IPS-18a (cell line): ENCODE results near the gene OR3A2.
"Not testable (repeated sequence)": the region's sequence is repeated elsewhere in the genome, so short reads cannot be mapped to it uniquely, and the experiment has no call there.

Experiments used
- H3K27ac ChIP-seq: one replicate; pipeline ENCODE4 v1.5.1; 2013; ENCODE audit warnings: low read length
- H3K27me3 ChIP-seq: one replicate; pipeline ENCODE4 v1.6.1; 2013; ENCODE audit warnings: mild to moderate bottlenecking, low read length; ENCODE audit not compliant: control insufficient read depth, insufficient read depth
- H3K36me3 ChIP-seq: one replicate; pipeline ENCODE4 v1.6.1; 2013; ENCODE audit warnings: low read depth, low read length; ENCODE audit not compliant: control insufficient read depth
- H3K4me1 ChIP-seq: one replicate; pipeline ENCODE4 v1.6.1; 2013; ENCODE audit warnings: low read depth, low read length; ENCODE audit not compliant: control insufficient read depth
- H3K4me3 ChIP-seq: one replicate; pipeline ENCODE4 v1.5.1; 2013; ENCODE audit warnings: low read length
- H3K9ac ChIP-seq: one replicate; pipeline ENCODE4 v1.6.1; 2013; ENCODE audit warnings: mild to moderate bottlenecking, low read length, moderate library complexity
- H3K9me3 ChIP-seq: one replicate; pipeline ENCODE4 v1.6.1; 2013; ENCODE audit warnings: low read depth, low read length; ENCODE audit not compliant: control insufficient read depth

Gene OR3A2

DNA sequence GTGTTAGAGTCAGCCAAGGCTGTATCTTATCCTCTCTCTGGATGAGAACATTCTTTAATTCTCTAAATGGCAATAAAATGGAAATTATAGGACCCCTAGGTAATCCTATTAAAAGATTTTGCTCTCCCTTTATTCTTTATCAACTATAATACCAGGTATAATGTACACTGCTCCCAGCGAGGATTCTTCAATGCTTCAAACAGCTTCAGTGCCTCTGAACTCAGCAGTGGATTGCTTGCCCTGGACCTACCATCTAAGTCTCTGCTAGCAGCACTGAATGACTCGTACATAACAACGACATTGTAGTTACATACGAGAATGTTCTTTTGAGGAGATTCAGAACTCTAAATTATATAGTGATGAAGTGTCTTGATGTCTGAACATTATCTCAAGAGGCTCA, 3.7 kb upstream of the OR3A2 start:
- Histone ChIP-seq H3K9ac (no peak overlapping the region), H3K27ac (no peak overlapping the region), H3K27me3 (peaks cover 6% of the 10 kb centered on the region), H3K9me3 (peaks cover 8% of the 10 kb centered on the region), H3K4me1 (no peaks in the 10 kb centered on the region), H3K36me3 (no peaks in the 10 kb centered on the region), H3K4me3 (no peak overlapping the region)

DNA sequence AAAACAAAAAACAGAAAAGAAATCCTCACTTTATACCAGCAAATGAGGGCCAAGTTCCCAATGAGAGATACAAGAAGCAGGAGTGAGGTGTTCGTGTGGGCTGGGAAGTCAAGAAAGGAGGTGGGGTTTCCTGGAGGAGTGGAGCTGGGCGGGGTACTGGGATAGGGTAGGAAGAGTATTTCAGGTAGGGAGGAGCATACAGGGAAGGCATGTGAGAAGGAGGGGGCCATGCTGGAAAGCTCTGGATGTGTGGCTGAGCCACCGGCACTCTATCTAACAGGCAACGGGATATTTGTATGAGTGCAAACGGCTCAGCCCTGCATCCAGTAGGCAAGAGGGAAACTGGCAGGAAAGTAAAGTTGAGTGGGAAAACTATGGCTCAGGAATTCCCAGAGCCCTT, 4.2 kb downstream of the OR3A2 start:
- Histone ChIP-seq H3K27ac (no peak overlapping the region), H3K4me1 (no peaks in the 10 kb centered on the region), H3K27me3 (peaks cover 5% of the 10 kb centered on the region), H3K4me3 (no peak overlapping the region), H3K9me3 (no peaks in the 10 kb centered on the region), H3K36me3 (no peaks in the 10 kb centered on the region), H3K9ac (no peak overlapping the region)

DNA sequence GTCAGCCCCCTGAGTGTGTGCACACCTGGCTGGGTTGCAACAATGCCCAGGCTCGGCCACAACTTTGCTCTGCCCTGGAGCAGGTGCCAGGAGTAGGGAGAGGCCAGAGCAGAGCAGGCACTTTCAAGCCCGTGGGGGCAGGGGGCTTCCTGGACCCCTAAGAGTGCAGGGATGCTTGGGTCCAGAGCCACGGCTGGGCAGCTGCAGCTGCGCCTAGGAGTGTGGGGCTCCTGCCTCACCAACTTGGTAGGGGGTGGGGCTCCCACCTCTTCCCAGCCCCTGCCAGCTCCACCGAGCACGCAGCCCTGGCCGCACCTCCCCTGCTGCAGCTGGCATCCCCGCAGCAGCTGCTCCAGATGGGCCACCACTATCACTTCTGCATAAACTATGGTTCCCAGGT, 7.8 kb downstream of the OR3A2 start:
- H3K9me3 ChIP-seq, result peaks cover 3% of the 10 kb centered on the region

DNA sequence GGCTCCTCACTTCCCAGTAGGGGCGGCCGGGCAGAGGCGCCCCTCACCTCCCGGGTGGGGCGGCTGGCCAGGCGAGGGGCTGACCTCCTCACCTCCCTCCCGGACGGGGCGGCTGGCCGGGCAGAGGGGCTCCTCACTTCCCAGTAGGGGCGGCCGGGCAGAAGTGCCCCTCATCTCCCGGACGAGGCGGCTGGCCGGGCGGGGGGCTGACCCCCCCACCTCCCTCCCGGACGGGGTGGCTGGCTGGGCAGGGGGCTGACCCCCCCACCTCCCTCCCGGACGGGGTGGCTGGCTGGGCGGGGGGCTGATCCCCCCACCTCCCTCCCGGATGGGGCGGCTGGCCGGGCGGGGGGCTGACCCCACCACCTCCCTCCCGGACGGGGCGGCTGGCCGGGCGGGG, 14.9 kb downstream of the OR3A2 start:
- peaks cover 11% of the 10 kb centered on the region for H3K9me3 ChIP-seq
- H3K27ac ChIP-seq, H3K4me1 ChIP-seq, H3K27me3 ChIP-seq, H3K4me3 ChIP-seq, H3K36me3 ChIP-seq, H3K9ac ChIP-seq: not testable (repeated sequence)

More for the DNA sequence above, 7.8 kb downstream of the OR3A2 start:
- no peak overlapping the region for H3K9ac ChIP-seq
- H3K27me3 ChIP-seq, result no peaks in the 10 kb centered on the region
- H3K36me3 ChIP-seq, result no peaks in the 10 kb centered on the region
- H3K4me1 ChIP-seq, result no peaks in the 10 kb centered on the region
- H3K27ac ChIP-seq, result no peak overlapping the region
- no peak overlapping the region for H3K4me3 ChIP-seq

DNA sequence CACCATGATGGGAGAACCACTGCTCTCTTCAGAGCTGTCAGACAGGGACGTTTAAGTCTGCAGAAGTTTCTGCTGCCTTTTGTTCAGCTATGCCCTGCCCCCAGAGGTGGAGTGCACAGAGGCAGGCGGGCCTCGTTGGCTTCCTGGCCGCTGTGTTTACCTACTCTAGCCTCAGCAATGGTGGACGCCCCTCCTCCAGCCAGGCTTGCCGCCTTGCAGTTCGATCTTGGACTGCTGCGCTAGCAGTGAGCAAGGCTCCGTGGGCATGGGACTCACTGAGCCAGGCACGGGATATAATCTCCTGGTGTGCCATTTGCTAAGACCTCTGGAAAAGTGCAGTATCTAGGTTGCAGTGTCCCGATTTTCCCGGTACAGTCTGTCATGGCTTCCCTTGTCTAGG, 43.3 kb downstream of the OR3A2 start:
- not testable (repeated sequence) for H3K27me3 ChIP-seq, H3K27ac ChIP-seq, H3K9ac ChIP-seq, H3K36me3 ChIP-seq, H3K4me3 ChIP-seq, H3K4me1 ChIP-seq
- peaks cover 17% of the 10 kb centered on the region for H3K9me3 ChIP-seq

DNA sequence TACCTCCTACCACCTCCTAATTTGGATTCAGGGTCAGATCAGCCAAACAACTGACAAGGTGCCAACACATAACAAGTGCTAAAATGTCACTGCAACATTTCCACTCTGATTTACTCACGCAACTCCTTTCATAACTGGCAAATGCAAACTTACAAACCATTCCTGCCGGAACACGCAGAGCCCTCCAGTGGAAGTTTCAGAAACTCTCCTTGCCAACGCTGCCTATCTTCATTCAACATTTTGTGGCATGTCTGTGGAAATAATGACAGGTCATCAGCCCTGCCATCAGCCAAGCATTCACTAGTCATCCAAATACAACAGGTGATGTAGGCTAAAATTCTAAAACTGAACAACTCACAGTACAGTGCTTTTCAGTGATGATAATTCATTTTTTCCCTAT, 50.2 kb downstream of the OR3A2 start:
- H3K4me3 ChIP-seq, result no peak overlapping the region
- no peak overlapping the region for H3K27ac ChIP-seq
- H3K4me1 ChIP-seq, result no peaks in the 10 kb centered on the region
- peaks cover 4% of the 10 kb centered on the region for H3K9me3 ChIP-seq
- H3K9ac ChIP-seq, result no peak overlapping the region
- no peaks in the 10 kb centered on the region for H3K27me3 ChIP-seq
- no peaks in the 10 kb centered on the region for H3K36me3 ChIP-seq

DNA sequence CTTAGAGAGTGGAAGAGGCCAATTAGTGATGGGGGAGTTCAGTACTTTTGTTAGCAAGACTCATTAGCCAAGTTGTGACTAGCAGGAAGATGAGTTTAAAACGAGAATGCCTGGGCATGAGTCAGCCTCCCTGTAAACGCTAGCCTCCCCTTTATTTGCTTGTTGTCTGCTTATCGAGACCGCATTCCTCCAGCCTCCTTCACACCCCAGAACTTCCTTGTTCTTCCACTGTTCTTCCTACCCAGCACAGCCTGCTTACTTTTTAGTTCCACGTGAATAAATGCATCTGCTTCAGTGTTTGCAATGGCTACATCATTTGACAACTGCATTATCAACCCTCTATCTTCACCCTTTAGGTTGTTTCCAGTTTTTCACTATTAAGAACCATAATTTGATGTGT, 67.8 kb downstream of the OR3A2 start:
- no peaks in the 10 kb centered on the region for H3K36me3 ChIP-seq
- no peak overlapping the region for H3K27ac ChIP-seq
- no peaks in the 10 kb centered on the region for H3K27me3 ChIP-seq
- H3K4me3 ChIP-seq, result no peak overlapping the region
- H3K9me3 ChIP-seq, result no peaks in the 10 kb centered on the region
- H3K4me1 ChIP-seq, result no peaks in the 10 kb centered on the region
- no peak overlapping the region for H3K9ac ChIP-seq

DNA sequence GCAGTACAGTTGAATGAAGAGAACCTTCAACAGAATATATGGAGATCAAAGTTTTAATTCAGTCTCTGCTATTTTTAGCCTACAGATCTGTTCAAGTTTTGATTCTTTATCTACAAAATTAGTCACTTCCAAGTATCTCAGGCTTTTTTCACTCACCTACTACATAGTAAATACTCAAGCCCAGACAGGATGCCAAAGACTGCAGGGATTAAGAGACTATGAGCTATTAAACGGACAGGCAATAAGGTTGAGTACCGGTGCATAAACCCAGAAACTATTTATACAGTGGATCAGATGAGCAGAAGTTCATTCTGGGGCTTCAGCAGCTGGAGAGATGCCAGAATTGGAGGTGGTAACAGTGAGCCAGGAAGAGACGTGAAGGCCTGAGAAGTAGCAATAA, 69.3 kb downstream of the OR3A2 start:
- Histone ChIP-seq H3K4me1 (no peaks in the 10 kb centered on the region), H3K27ac (no peak overlapping the region), H3K4me3 (no peak overlapping the region), H3K9me3 (no peaks in the 10 kb centered on the region), H3K9ac (no peak overlapping the region), H3K36me3 (no peaks in the 10 kb centered on the region), H3K27me3 (no peaks in the 10 kb centered on the region)

DNA sequence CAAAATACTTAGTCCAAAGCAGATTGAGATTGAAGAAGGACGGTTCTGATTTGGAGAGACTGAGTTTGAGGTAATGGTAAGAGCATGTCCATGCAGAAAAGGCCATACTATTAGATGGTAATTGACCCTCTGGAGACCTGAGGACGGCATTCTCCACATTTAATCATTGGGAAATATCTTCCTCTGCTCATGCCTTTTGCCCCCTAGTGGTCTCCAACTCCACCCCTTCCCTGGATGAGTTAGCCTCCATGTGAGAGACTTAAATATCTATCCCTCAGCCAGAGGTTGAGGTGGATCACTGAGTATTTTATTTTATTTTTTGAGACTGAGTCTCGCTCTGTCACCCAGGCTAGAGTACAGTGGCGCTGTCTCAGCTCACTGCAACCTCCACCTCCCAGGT, 77.5 kb downstream of the OR3A2 start:
- no peaks in the 10 kb centered on the region for H3K4me1 ChIP-seq
- no peak overlapping the region for H3K27ac ChIP-seq
- no peak overlapping the region for H3K9ac ChIP-seq
- no peaks in the 10 kb centered on the region for H3K9me3 ChIP-seq
- no peaks in the 10 kb centered on the region for H3K27me3 ChIP-seq
- H3K36me3 ChIP-seq, result no peaks in the 10 kb centered on the region
- H3K4me3 ChIP-seq, result no peak overlapping the region

DNA sequence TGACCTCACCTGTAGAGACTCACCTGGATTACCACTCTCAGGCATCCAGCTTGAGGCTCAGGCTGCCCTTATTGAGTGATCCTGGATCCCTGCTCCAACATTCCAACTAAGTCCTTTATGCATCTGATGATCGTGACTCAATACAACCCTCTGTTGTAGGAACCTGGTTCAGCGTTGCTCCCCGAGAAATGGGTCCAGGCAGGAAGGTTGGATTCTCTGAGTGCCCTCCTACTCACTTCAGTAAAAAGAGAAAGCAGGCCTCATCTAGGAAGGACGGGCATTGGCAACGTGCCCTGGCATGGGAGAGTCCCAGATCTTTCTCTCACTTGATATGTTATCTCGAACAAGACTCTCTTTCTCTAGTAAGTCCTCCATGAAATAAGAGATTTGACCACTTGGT, 87.8 kb downstream of the OR3A2 start, which contains the start of gene OR3A1:
OR3A1 (minus strand) TSS at position 101 of the 400 bp plus-strand sequence. CDS start 5,778 bp downstream, outside the sequence.
- no peak within 1 kb of the TSS for H3K27ac ChIP-seq
- H3K9me3 ChIP-seq, result no peaks in the 10 kb centered on the region
- H3K4me1 ChIP-seq, result no peaks in the 10 kb centered on the region
- H3K9ac ChIP-seq, result no peak within 1 kb of the TSS
- no peaks in the 10 kb centered on the region for H3K36me3 ChIP-seq
- H3K4me3 ChIP-seq, result no peak within 1 kb of the TSS
- H3K27me3 ChIP-seq, result no peaks in the 10 kb centered on the region

DNA sequence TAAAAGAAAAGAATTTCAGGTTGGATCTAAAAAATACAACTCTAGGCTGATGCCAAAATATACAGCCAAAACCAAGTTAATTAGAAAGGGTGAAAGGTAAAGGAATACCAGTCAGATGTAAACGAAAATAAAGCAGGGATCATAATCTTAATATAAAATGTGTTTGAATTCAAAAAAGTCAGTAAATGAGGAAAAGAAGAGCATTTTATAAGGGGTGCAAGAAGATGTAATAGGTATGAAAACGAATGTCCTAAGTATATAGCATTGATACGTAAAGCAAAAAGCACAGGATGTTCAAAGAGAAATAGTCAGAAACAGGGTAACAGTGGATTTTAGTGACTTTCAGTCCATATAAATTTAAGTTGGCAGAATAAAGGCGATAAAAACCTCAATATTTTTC, 90.5 kb downstream of the OR3A2 start:
- H3K9me3 ChIP-seq, result no peaks in the 10 kb centered on the region
- H3K9ac ChIP-seq, result no peak overlapping the region
- H3K4me1 ChIP-seq, result no peaks in the 10 kb centered on the region
- no peak overlapping the region for H3K27ac ChIP-seq
- no peaks in the 10 kb centered on the region for H3K27me3 ChIP-seq
- no peaks in the 10 kb centered on the region for H3K36me3 ChIP-seq
- H3K4me3 ChIP-seq, result no peak overlapping the region

DNA sequence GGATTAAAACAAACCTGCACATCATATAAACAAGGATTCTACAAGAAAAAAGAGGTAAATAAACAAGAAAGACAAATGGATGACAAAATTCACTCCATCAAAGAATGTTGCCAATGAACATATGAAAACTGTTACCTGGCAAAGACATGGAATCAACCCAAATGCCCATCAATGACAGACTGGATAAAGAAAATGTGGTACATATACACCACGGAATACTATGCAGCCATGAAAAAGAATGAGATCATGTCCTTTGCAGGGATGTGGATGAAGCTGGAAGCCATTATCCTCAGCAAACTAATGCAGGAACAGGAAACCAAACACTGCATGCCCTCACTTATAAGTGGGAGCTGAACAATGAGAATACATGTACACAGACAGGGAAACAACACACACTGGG, 92.6 kb downstream of the OR3A2 start:
- H3K9me3 ChIP-seq, H3K4me1 ChIP-seq, H3K27ac ChIP-seq, H3K36me3 ChIP-seq, H3K9ac ChIP-seq, H3K27me3 ChIP-seq, H3K4me3 ChIP-seq: not testable (repeated sequence)
